ENCODE measurements around the gene EIF6.
"Not testable (repeated sequence)": the region's sequence is repeated elsewhere in the genome, so short reads cannot be mapped to it uniquely, and the experiment has no call there.

The EIF6 gene

GRCh38 chr20:35277127-35277526 is 7.4 kb downstream of the EIF6 start:
- no peak for FAIRE-seq

GRCh38 chr20:35276408-35276807 is 8.2 kb downstream of the EIF6 start:
- FAIRE-seq = no peak

- FAIRE-seq = no peak
These were observed 8.8 kb downstream of the EIF6 start for GRCh38 chr20:35275741-35276251.

GRCh38 chr20:35274172-35275092 is 10.1 kb downstream of the EIF6 start:
- FAIRE-seq = no peak

- FAIRE-seq = no peak
These were observed 11.0 kb downstream of the EIF6 start for GRCh38 chr20:35273449-35274171.

- no peak for FAIRE-seq
These were observed 12.7 kb downstream of the EIF6 start for GRCh38 chr20:35271904-35272303.

GRCh38 chr20:35271073-35271882 is 13.3 kb downstream of the EIF6 start:
- no peak for FAIRE-seq

- no peak for FAIRE-seq
These were observed 14.3 kb downstream of the EIF6 start for GRCh38 chr20:35270021-35270902.

GRCh38 chr20:35269055-35269781 is 15.4 kb downstream of the EIF6 start:
- FAIRE-seq = no peak

GRCh38 chr20:35267092-35267491 is 17.5 kb downstream of the EIF6 start:
- FAIRE-seq = no peak

GRCh38 chr20:35264755-35265154 is 19.8 kb downstream of the EIF6 start:
- FAIRE-seq = no peak

- no peak for FAIRE-seq
These were observed 20.8 kb downstream of the EIF6 start for GRCh38 chr20:35263532-35264341.

- FAIRE-seq = not testable (repeated sequence)
These were observed 21.6 kb downstream of the EIF6 start for GRCh38 chr20:35262731-35263531.

GRCh38 chr20:35262321-35262720 is 22.3 kb downstream of the EIF6 start:
- not testable (repeated sequence) for FAIRE-seq

GRCh38 chr20:35260426-35260825 is 24.1 kb downstream of the EIF6 start:
- no peak for FAIRE-seq

- no peak for FAIRE-seq
These were observed 27.2 kb downstream of the EIF6 start for GRCh38 chr20:35257175-35257909.

GRCh38 chr20:35254448-35254999 is 30.0 kb downstream of the EIF6 start:
- FAIRE-seq = no peak

GRCh38 chr20:35253010-35253409 is 31.6 kb downstream of the EIF6 start:
- FAIRE-seq = no peak
